ENCODE measurements around the gene RRP8. TPM values are rescaled to one million over a fixed set of nuclear protein-coding genes. Genes with fewer than 3 reads are reported as not detected.

RRP8 gene
- total and polyA plus RNA-seq, 10 of the 15 experiments (the other 5 are each of a cell fraction or from before 2014, with no cell fraction given): 4.7 to 51.2 (median 23.9) TPM

DNA sequence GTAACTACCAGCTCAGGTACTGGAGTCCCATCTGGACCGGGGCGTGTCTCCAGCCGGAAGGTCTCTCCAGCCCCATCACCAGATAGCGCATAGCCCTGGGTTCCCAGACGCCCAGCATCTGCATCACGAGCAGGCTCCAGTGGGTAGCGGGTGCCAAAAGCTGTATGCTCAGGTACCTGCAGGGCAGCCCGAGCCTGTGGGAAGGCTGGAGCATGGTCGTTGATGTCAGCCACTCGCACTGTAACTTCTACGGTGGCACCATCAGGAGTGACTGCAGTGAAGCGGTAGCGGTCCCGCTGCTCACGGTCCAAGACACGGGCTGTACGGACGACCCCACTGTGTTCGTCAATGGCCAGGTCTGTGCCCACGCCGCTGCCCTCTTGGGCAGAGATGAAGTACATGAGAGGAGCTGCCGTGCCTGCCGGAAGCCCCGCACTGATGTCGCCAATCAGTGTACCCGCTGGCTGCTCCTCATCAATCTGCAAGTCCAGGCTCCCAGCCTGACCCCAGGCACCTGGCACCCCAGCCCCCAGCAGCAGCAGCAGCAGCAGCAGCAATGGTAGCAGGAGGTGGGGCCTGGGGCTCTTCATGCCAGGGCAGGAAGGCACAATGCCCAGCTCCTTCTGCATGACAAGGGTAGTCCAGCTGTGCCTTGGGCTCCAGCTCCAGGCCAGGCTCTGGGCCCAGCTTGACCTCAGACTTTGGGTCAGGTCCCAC is 37.7 kb upstream of the RRP8 start (continued):
- TF ChIP-seq, protein P1, sequence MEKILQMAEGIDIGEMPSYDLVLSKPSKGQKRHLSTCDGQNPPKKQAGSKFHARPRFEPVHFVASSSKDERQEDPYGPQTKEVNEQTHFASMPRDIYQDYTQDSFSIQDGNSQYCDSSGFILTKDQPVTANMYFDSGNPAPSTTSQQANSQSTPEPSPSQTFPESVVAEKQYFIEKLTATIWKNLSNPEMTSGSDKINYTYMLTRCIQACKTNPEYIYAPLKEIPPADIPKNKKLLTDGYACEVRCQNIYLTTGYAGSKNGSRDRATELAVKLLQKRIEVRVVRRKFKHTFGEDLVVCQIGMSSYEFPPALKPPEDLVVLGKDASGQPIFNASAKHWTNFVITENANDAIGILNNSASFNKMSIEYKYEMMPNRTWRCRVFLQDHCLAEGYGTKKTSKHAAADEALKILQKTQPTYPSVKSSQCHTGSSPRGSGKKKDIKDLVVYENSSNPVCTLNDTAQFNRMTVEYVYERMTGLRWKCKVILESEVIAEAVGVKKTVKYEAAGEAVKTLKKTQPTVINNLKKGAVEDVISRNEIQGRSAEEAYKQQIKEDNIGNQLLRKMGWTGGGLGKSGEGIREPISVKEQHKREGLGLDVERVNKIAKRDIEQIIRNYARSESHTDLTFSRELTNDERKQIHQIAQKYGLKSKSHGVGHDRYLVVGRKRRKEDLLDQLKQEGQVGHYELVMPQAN (conservative IDR thresholded peaks at IDR 0.05): no peak
- TF ChIP-seq E2F8 (IDR thresholded peaks at IDR 0.05; ENCODE audit: low read depth, partially characterized antibody): no peak
- TF ChIP-seq SMC3 (IDR thresholded peaks at IDR 0.05; ENCODE audit: borderline replicate concordance, low read length): no peak
- no peak for TF ChIP-seq BHLHE40 (IDR thresholded peaks at IDR 0.05; ENCODE audit: borderline replicate concordance in 1 of 2, low read depth in 2 of 2, low read length in 1 of 2)
- no peak for TF ChIP-seq RAD51 (IDR thresholded peaks at IDR 0.05)
- TF ChIP-seq TBL1XR1 (IDR thresholded peaks at IDR 0.05; ENCODE audit: low read depth, low read length): no peak
- no peak for TF ChIP-seq IKZF2 (IDR thresholded peaks at IDR 0.05)
- TF ChIP-seq GATAD2B (conservative IDR thresholded peaks at IDR 0.05; ENCODE audit: low read depth): no peak
- no peak for TF ChIP-seq ETV6 (conservative IDR thresholded peaks at IDR 0.05 in 1 of 2, IDR thresholded peaks at IDR 0.05 in 1 of 2; ENCODE audit: borderline replicate concordance in 1 of 2, low read depth in 1 of 2)
- no peak for TF ChIP-seq CEBPB (IDR thresholded peaks at IDR 0.05; ENCODE audit: borderline replicate concordance in 1 of 2, low read depth in 2 of 2, low read length in 2 of 2)

Data from GM12878 (cell line).